Ammon's horn (tissue), 1 donor: ENCODE measurements around the gene COLGALT1.
A peak's percentile ranks its signal among the peaks of the same experiment; 100 is the strongest.
"Not testable (repeated sequence)": the region's sequence is repeated elsewhere in the genome, so short reads cannot be mapped to it uniquely, and the experiment has no call there.

ENCODE experiments used
- DNase-seq: peaks from one replicate; pipeline ENCODE4 v3.0.0-alpha.2; 2016; ENCODE audit warnings: low spot score

Gene COLGALT1

GRCh38 chr19:17555480-17555928 lies at the start of gene COLGALT1:
Gene COLGALT1, plus strand, starts transcription at chr19:17555649. Its CDS starts 65 bp downstream, at chr19:17555714.
- DNase-seq = peak; percentile 100

GRCh38 chr19:17506745-17507144 lies 48.7 kb upstream of the COLGALT1 start:
- no peak for DNase-seq

GRCh38 chr19:17508558-17508933 lies 46.9 kb upstream of the COLGALT1 start:
- not testable (repeated sequence) for DNase-seq

DNA sequence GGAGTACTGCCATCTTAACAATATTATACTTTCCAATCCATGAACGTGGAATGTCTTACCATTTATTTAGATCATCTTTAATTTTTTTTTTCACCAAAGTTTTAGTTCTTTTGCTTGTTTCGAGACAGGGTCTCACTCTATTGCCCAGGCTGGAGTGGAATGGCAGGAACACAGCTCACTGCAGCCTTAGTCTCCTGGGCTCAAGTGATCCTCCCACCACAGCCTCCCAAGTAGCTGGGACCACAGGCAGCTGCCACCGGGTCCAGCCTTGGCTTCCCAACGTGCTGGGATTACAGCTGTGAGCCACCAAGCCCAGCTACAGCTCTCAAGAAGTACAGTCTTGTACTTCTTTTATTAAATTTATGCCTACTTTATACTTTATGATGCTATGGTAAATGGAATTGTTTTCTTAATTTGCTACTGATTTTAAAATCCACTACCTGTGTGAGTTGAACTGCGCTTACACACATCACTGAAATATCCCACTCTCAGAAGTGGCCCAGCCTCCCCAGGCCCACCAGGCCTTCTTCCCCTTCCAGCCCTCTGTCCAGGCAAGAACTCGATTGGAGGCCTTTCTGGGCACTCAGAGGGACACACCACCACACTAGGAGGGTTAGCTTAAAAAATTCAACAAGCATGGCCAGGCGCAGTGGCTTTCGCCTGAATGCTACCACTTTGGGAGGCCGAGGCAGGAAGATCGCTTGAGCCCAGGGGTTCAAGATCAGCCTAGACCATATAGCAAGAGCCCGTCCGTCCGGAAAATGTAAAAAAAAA lies 45.0 kb upstream of the COLGALT1 start:
- DNase-seq = no peak

DNA sequence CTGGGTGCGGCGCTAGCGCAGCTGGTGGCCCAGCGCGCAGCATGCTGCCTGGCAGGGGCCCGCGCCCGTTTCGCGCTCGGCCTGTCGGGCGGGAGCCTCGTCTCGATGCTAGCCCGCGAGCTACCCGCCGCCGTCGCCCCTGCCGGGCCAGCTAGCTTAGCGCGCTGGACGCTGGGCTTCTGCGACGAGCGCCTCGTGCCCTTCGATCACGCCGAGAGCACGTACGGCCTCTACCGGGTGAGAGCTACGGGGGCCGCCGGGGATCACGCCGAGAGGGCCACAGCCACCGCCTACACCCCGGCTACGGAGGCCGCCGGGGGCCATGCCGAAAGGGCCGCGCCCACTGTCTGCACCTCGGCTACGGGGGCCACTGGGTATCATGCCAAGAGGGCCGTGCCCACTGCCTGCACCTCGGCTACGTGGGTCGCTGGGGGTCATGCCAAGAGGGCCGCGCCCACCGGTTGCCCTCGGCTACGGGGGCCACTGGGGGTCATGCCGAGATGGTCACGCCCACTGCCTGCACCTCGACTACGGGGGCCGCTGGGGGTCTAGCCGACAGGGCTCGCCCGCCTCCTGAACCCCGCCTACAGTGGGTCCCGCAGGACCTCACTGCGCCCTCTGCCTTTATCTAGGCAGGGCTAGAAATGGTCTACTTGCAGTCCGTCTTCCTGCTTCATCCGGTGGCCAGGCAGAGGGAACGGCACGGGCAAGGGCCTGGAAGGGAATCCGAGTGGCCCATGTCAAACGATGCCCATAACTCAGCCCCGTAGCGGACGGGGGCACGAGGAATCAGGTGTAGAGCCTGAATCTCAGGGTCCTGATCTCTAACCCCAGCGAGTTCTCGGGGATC lies 43.5 kb upstream of the COLGALT1 start:
- peak; percentile 85 for DNase-seq

GRCh38 chr19:17512574-17512939 lies 42.9 kb upstream of the COLGALT1 start:
- DNase-seq = no peak

- DNase-seq = no peak
These were observed 39.9 kb upstream of the COLGALT1 start for GRCh38 chr19:17515408-17516149.

DNA sequence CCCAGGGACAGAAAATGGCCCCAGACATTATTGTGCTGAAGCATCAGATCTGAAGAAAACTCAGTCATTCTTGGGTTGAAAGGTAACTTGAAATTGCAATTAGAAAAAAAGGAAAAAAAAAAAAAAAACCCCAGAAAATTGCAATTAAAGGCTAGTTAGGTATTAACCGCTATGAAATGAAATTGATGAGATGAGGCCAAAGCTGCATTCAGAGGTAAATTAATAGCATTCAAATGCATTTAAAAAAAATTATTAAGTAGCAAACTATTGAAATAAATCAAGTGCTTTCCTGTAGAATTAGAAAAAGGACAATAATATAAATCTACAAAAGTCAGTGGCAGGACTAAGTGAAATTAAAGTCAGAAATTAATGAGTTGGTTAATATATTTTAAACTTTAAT lies 37.6 kb upstream of the COLGALT1 start:
- no peak for DNase-seq

DNA sequence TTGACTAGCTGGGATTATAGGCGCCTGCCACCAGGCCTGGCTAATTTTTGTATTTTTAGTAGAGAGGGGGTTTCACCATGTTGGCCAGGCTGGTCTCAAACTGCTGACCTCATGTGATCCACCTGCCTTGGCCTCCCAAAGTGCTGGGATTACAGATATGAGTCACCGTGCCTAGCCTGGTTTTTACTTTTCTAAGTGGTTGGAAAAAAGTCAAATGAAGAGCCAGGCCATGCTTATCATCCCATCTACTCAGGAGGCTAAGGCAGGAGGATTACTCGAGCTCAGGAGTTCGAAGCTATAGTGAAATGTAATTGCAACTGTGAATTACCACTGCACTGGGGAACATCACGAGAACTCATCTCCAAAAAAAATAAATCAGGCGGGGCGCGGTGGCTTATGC lies 36.8 kb upstream of the COLGALT1 start:
- DNase-seq = not testable (repeated sequence)

DNA sequence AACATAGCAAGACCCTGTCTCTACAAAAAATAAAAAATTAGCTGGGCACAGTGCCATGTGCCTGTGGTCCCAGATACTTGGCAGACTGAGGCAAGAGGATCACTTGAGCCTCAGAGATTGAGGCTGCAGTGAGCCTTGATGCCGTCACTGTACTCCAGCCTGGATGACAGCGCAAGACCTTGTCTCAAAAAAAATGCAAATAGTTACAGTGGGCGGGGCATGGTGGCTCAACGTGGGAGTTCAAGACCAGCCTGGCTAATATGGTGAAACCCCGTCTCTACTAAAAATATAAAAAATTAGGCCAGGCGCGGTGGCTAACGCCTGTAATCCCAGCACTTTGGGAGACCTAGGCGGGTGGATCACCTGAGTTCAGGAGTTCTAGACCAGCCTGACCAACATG lies 35.5 kb upstream of the COLGALT1 start:
- no peak for DNase-seq

DNA sequence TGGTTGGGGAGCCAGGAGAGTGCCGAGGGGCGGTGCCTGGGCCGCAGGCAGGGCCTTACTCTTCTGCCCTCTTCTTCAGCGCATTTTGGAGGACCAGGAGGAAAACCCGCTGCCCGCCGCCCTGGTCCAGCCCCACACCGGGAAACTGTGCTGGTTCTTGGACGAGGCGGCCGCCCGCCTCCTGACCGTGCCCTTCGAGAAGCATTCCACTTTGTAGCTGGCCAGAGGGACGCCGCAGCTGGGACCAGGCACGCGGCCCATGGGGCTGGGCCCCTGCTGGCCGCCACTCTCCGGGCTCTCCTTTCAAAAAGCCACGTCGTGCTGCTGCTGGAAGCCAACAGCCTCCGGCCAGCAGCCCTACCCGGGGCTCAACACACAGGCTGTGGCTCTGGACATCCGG lies 34.6 kb upstream of the COLGALT1 start:
- no peak for DNase-seq

DNA sequence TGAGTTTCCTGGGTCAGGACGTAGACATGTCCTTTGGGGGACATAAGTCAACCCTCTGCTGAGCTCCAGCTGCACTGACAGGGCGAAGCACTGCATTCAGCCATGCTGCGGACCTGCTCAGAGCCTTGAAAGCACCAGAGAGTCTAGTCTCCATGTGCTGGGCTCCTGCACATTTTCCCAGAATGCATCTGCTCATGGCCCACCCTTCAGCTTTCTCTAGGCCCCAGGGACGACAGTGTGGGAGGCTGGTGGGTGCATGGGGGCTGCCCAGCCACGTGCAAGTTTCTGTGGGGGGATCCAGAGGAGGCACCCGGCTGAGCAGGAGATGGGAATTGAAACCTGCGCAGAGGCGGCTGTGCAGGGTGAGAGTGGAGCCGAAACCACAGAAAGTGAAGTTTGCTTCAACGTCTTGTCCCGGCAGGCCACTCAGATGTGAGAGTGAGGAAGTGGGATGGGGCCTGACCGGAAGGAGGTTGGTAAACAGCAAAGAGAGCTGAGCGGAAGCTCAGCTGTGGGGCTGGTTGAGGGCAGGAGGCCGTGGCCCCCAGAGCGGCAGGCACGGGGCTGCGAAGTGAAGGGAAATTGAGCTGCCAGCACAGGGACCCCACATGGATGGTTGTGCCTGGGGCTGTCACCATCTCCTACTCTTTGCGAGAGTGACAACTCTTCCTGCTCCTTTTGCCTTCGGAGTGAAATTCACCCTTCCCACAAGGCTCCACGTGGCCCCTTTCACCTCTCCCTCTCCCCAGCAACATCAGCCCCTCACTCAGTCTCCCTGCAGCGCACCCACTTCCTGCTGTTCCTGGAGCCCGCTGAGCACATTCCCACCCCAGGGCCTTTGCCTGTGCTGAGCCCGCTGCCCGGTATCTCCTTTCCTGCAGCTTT lies 32.2 kb upstream of the COLGALT1 start:
- peak; percentile 75 for DNase-seq

GRCh38 chr19:17524651-17525050 lies 30.8 kb upstream of the COLGALT1 start:
- DNase-seq = no peak

DNA sequence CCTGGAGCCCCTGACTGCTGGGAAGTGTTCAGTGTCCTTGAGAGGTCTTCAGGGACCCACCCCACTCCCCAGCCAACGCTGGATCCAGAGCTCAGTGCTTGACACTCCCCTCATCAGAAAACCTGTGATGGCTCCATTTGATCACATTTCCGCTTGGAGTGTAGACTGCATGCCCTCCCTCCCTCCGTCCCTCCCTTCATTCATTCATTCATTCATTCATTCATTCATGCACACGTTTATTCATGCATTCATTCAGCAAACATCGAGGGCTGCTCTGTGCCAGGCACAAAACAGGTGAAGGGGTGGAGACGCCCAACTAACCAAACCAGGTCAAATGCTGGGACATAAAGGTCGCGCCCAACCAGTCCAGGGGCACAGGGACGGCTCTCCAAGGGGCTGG lies 30.3 kb upstream of the COLGALT1 start:
- no peak for DNase-seq

GRCh38 chr19:17526922-17527321 lies 28.5 kb upstream of the COLGALT1 start:
- no peak for DNase-seq

DNA sequence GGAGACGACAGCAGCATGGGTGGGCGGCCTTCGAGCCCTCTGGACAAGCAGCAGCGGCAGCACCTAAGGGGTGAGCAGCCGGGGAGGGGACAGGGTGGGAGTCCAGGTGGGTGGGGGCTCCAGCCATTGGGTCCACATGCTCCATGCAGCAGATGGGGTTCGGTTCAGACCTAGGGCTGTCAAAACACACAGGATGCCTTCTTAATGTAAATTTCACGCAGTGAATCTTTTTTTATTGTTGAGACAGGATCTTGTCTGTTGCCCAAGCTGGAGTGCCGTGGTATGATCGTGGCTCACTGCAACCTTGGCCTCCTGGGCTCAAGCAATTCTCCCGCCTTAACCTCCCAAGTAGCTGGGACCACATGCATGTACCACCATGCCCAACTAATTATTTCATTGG lies 28.1 kb upstream of the COLGALT1 start:
- no peak for DNase-seq

GRCh38 chr19:17528610-17529009 lies 26.8 kb upstream of the COLGALT1 start:
- no peak for DNase-seq

GRCh38 chr19:17529239-17530158 lies 25.9 kb upstream of the COLGALT1 start:
- DNase-seq = no peak

- DNase-seq = no peak
These were observed 24.9 kb upstream of the COLGALT1 start for GRCh38 chr19:17530586-17530985.

DNA sequence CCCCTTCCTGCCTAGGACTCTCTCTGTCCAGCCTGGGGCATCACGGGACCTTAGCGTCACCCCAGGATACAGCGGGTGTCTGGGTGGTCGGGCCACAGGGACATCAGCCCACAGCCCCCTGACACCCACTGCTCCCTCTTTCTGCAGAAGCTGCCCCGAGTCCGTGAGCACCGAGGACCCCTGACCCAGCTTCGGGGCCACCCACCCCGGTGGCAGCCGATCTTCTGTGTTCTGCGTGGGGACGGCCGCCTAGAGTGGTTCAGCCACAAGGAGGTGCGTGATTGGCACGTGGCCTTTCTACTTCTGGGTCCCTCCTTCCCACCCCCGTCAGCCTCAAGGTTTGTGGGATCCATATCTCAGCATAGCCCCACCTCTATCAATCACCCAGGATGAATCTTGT lies 23.3 kb upstream of the COLGALT1 start:
- DNase-seq = no peak
